ENCODE results near the gene GIMAP4. TPM values are rescaled to one million over a fixed set of nuclear protein-coding genes. Genes with fewer than 3 reads are reported as not detected.

The GIMAP4 gene
- total RNA-seq, 1 experiment from 2014 or later = not detected

DNA sequence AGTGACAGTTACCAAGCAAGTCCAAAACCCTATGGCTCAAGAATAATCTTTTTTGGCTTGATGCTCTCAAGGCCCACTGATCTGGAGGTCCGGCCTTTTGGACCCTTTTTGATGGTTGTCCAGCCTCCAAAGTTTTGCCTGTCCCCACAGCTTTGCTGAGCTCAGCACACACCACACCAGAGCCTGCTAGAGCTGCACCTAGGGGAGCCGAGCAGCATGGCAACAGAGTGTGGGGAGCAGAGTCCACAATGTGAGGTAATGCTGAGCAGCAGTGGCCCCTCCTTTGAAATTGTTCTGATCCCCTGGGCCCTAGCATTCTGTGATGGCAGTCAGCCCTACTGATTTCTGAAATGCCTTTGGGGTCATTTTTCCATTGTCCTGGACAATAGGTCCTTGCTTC lies 43.2 kb upstream of the GIMAP4 start:
- DNase-seq (ENCODE audit: low spot score) = no peak
- ChIA-PET CTCF (no interaction called here), POLR2A (ENCODE audit: low non-redundant PET) (no interaction called here)
- Histone ChIP-seq H3K27me3 (replicated peaks; ENCODE audit: insufficient read depth, low read depth, low read length, poor library complexity) (peaks cover 4% of the 10 kb centered on the region), H3K4me1 (ENCODE audit: insufficient read depth, low read length, poor library complexity, severe bottlenecking) (no peaks in the 10 kb centered on the region), H3K9me3 (ENCODE audit: low read depth, low read length, poor library complexity, severe bottlenecking) (no peaks in the 10 kb centered on the region), H3K36me3 (ENCODE audit: insufficient read depth, low read length, poor library complexity, severe bottlenecking) (no peaks in the 10 kb centered on the region), H3K27ac (ENCODE audit: low read depth, low read length, poor library complexity, severe bottlenecking) (no peak overlapping the region), H3K4me3 (ENCODE audit: low read depth, low read length, poor library complexity, severe bottlenecking) (no peak overlapping the region)
- no TSS peak for BruUV-seq (replicated peaks)
- intact Hi-C loops (cut with micrococcal nuclease; ENCODE audit: unreplicated experiment) = no loop called here
- TF ChIP-seq, protein P1, sequence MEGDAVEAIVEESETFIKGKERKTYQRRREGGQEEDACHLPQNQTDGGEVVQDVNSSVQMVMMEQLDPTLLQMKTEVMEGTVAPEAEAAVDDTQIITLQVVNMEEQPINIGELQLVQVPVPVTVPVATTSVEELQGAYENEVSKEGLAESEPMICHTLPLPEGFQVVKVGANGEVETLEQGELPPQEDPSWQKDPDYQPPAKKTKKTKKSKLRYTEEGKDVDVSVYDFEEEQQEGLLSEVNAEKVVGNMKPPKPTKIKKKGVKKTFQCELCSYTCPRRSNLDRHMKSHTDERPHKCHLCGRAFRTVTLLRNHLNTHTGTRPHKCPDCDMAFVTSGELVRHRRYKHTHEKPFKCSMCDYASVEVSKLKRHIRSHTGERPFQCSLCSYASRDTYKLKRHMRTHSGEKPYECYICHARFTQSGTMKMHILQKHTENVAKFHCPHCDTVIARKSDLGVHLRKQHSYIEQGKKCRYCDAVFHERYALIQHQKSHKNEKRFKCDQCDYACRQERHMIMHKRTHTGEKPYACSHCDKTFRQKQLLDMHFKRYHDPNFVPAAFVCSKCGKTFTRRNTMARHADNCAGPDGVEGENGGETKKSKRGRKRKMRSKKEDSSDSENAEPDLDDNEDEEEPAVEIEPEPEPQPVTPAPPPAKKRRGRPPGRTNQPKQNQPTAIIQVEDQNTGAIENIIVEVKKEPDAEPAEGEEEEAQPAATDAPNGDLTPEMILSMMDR (conservative IDR thresholded peaks at IDR 0.05; ENCODE audit: low read depth, low read length) = no peak
- TF ChIP-seq EZH2 (IDR thresholded peaks at IDR 0.05; ENCODE audit: borderline replicate concordance, low read depth, low read length, poor library complexity, severe bottlenecking) = no peak

DNA sequence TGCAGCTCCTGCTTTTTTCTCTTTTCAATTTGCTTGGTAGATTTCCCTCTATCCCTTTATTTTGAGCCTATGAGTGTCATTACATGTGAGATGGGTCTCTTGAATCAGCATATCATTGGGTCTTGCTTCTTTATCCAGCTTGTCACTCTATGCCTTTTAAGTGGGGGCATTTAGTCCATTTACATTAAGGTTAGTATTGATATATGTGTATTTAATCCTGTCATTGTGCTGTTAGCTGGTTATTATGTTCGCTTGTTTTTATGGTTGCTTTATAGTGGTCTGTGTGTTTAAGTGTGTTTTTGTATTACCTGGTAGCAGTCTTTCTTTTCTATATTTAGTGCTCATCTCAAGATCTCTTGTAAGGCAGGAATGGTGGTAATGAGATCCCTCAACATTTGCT lies 35.5 kb upstream of the GIMAP4 start:
- Histone ChIP-seq H3K4me3 (ENCODE audit: low read depth, low read length, poor library complexity, severe bottlenecking) (no peak overlapping the region), H3K27ac (ENCODE audit: low read depth, low read length, poor library complexity, severe bottlenecking) (no peak overlapping the region), H3K4me1 (ENCODE audit: insufficient read depth, low read length, poor library complexity, severe bottlenecking) (no peaks in the 10 kb centered on the region), H3K9me3 (ENCODE audit: low read depth, low read length, poor library complexity, severe bottlenecking) (no peaks in the 10 kb centered on the region), H3K36me3 (ENCODE audit: insufficient read depth, low read length, poor library complexity, severe bottlenecking) (no peaks in the 10 kb centered on the region), H3K27me3 (replicated peaks; ENCODE audit: insufficient read depth, low read depth, low read length, poor library complexity) (no peaks in the 10 kb centered on the region)
- ChIA-PET CTCF (no interaction called here), POLR2A (ENCODE audit: low non-redundant PET) (no interaction called here)
- TF ChIP-seq EZH2 (IDR thresholded peaks at IDR 0.05; ENCODE audit: borderline replicate concordance, low read depth, low read length, poor library complexity, severe bottlenecking) = no peak
- TF ChIP-seq, protein P1 (conservative IDR thresholded peaks at IDR 0.05; ENCODE audit: low read depth, low read length) = no peak
- no TSS peak for BruUV-seq (replicated peaks)
- intact Hi-C loops (cut with micrococcal nuclease; ENCODE audit: unreplicated experiment) = no loop called here
- DNase-seq (ENCODE audit: low spot score) = no peak

DNA sequence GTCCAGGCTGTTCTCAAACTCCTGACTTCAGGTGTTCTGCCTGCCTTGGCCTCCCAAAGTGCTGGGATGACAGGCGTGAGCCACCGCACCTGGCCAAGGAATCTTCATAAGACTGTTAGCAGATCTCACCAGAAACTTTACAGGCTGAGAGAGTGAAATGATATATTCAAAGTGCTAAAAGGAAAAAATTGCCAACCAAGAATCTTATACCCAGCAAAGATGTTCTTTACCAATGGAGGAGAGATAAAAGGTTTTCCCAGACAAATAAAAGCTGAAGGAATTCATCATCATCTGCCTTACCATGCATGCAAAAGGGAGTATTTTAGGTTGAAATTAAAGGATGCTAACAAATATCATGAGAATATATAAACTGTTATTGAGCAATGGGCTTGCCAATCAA lies 28.9 kb upstream of the GIMAP4 start:
- Histone ChIP-seq H3K4me3 (ENCODE audit: low read depth, low read length, poor library complexity, severe bottlenecking) (no peak overlapping the region), H3K27ac (ENCODE audit: low read depth, low read length, poor library complexity, severe bottlenecking) (no peak overlapping the region), H3K9me3 (ENCODE audit: low read depth, low read length, poor library complexity, severe bottlenecking) (no peaks in the 10 kb centered on the region), H3K27me3 (replicated peaks; ENCODE audit: insufficient read depth, low read depth, low read length, poor library complexity) (no peaks in the 10 kb centered on the region), H3K36me3 (ENCODE audit: insufficient read depth, low read length, poor library complexity, severe bottlenecking) (no peaks in the 10 kb centered on the region), H3K4me1 (ENCODE audit: insufficient read depth, low read length, poor library complexity, severe bottlenecking) (no peaks in the 10 kb centered on the region)
- BruUV-seq (replicated peaks) = no TSS peak
- intact Hi-C loops (cut with micrococcal nuclease; ENCODE audit: unreplicated experiment) = no loop called here
- CTCF ChIA-PET = no interaction called here
- no peak for DNase-seq (ENCODE audit: low spot score)
- TF ChIP-seq EZH2 (IDR thresholded peaks at IDR 0.05; ENCODE audit: borderline replicate concordance, low read depth, low read length, poor library complexity, severe bottlenecking) = no peak
- TF ChIP-seq, protein P1 (conservative IDR thresholded peaks at IDR 0.05; ENCODE audit: low read depth, low read length) = no peak
- POLR2A ChIA-PET (ENCODE audit: low non-redundant PET) = no interaction called here

Measured in A673 (cell line).